Measurements from ENCODE around the gene IQSEC1. TPM values are rescaled to one million over a fixed set of nuclear protein-coding genes. Genes with fewer than 3 reads are reported as not detected.

IQSEC1 gene
- total and polyA plus RNA-seq, 2 of the 8 experiments (the other 6 are each of a cell fraction or from before 2014, with no cell fraction given) = 6.8 to 28.8 TPM

DNA sequence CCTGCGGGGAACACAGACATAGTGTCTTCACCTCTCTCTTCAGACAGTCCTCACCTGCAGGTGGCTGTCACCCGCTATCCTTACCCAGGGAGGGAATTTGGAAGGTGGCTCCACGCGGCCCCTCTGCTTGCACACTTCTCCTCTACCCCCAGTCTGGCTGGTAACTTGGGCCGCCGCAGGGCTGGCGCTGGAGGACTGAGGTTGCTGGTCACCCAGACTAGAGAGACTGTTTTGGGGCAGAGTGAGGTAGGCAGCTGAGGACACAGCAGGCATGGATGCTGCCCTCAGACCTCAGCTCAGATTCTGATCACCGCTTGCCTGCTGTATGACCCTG lies 12.6 kb upstream of the IQSEC1 start (continued):
- TF ChIP-seq CBX8 (IDR thresholded peaks at IDR 0.05; ENCODE audit: borderline replicate concordance, low read depth, low read length) (no peak), ASH2L (IDR thresholded peaks at IDR 0.05; ENCODE audit: low read length) (no peak), POU5F1 (IDR thresholded peaks at IDR 0.05; ENCODE audit: low read depth, low read length) (no peak), SP4 (IDR thresholded peaks at IDR 0.05; ENCODE audit: low read length) (no peak), HDAC2 (IDR thresholded peaks at IDR 0.05; ENCODE audit: borderline replicate concordance in 1 of 2, low read depth in 2 of 2, low read length in 2 of 2) (no peak), RNF2 (IDR thresholded peaks at IDR 0.05; ENCODE audit: borderline replicate concordance, low read depth, low read length, missing control alignments, poor library complexity, severe bottlenecking) (no peak), EZH2 (IDR thresholded peaks at IDR 0.05; ENCODE audit: low read depth, low read length, severe bottlenecking) (no peak), POLR2AphosphoS5 (IDR thresholded peaks at IDR 0.05; ENCODE audit: low read depth, low read length) (no peak), EP300 (IDR thresholded peaks at IDR 0.05; ENCODE audit: borderline replicate concordance in 1 of 2, low read depth in 2 of 2, low read length in 2 of 2) (no peak), JUN (IDR thresholded peaks at IDR 0.05; ENCODE audit: low read depth, low read length) (no peak), CTBP2 (IDR thresholded peaks at IDR 0.05; ENCODE audit: borderline replicate concordance, insufficient read depth, insufficient read length, low read length) (no peak), GTF2F1 (IDR thresholded peaks at IDR 0.05; ENCODE audit: borderline replicate concordance, low read depth, low read length) (no peak), TBP (IDR thresholded peaks at IDR 0.05; ENCODE audit: low read depth, low read length) (no peak)
- TF ChIP-seq, protein P1, sequence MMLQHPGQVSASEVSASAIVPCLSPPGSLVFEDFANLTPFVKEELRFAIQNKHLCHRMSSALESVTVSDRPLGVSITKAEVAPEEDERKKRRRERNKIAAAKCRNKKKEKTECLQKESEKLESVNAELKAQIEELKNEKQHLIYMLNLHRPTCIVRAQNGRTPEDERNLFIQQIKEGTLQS (IDR thresholded peaks at IDR 0.05; ENCODE audit: insufficient read depth, low read depth, low read length) = no peak
- TF ChIP-seq, protein P2, sequence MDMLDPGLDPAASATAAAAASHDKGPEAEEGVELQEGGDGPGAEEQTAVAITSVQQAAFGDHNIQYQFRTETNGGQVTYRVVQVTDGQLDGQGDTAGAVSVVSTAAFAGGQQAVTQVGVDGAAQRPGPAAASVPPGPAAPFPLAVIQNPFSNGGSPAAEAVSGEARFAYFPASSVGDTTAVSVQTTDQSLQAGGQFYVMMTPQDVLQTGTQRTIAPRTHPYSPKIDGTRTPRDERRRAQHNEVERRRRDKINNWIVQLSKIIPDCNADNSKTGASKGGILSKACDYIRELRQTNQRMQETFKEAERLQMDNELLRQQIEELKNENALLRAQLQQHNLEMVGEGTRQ (IDR thresholded peaks at IDR 0.05; ENCODE audit: low read length) = no peak
- TF ChIP-seq, protein P3, sequence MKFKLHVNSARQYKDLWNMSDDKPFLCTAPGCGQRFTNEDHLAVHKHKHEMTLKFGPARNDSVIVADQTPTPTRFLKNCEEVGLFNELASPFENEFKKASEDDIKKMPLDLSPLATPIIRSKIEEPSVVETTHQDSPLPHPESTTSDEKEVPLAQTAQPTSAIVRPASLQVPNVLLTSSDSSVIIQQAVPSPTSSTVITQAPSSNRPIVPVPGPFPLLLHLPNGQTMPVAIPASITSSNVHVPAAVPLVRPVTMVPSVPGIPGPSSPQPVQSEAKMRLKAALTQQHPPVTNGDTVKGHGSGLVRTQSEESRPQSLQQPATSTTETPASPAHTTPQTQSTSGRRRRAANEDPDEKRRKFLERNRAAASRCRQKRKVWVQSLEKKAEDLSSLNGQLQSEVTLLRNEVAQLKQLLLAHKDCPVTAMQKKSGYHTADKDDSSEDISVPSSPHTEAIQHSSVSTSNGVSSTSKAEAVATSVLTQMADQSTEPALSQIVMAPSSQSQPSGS (IDR thresholded peaks at IDR 0.05; ENCODE audit: low read length) = no peak
